CD4-positive, alpha-beta memory T cell (primary cell): ENCODE results near the gene TRNP1. TPM values are rescaled to one million over a fixed set of nuclear protein-coding genes. Genes with fewer than 3 reads are reported as not detected.

Experiments
- CTCF ChIA-PET: fragments of 350-600 bp; sonication (Branson Sonifier 250); formaldehyde crosslinking; loops from one replicate; lab custom pipeline; 2021; ENCODE audit warnings: inconsistent platforms; ENCODE audit not compliant: partially characterized antibody; lab: Charles Lee
- POLR2A ChIA-PET: fragments of 350-600 bp; sonication (Branson Sonifier 250); formaldehyde crosslinking; loops from one replicate; lab custom pipeline; 2021; ENCODE audit not compliant: partially characterized antibody; lab: Charles Lee
- DNase-seq, 5 donors: peaks; one replicate each; pipeline versions ENCODE4 v3.0.0 to v3.0.0-alpha.2; 2020 to 2022; ENCODE audit warnings: mixed read lengths in 1 of 5
- H3K27ac ChIP-seq: one replicate; pipeline ENCODE4 v1.7.0; 2013; ENCODE audit warnings: low read depth, low read length
- H3K27me3 ChIP-seq: 2 replicates; pipeline ENCODE4 v1.7.0; 2013; ENCODE audit warnings: mild to moderate bottlenecking, low read length, moderate library complexity; ENCODE audit not compliant: insufficient read depth
- H3K36me3 ChIP-seq: 2 replicates; pipeline ENCODE4 v1.7.0; 2013; ENCODE audit warnings: mild to moderate bottlenecking, low read length, moderate library complexity; ENCODE audit not compliant: insufficient read depth
- H3K4me1 ChIP-seq: 2 replicates; pipeline ENCODE4 v1.7.0; 2013; ENCODE audit warnings: mild to moderate bottlenecking, low read length, moderate library complexity; ENCODE audit not compliant: insufficient read depth
- H3K4me3 ChIP-seq, 2 donors: one replicate each; pipeline ENCODE4 v1.7.0; 2013; ENCODE audit warnings: low read length in 2 of 2, mild to moderate bottlenecking in 1 of 2
- H3K9me3 ChIP-seq, 2 donors: one replicate each; pipeline ENCODE4 v1.7.0; 2013; ENCODE audit warnings: low read length in 2 of 2, control low read depth in 1 of 2; ENCODE audit not compliant: control insufficient read depth in 1 of 2
- H3K27ac Mint-ChIP-seq, 7 donors: one replicate each; pipeline ENCODE4 v1.8.0; 2020 to 2021; ENCODE audit warnings: mixed read lengths in 7 of 7, mild to moderate bottlenecking in 6 of 7, inconsistent platforms in 3 of 7, moderate library complexity in 3 of 7
- H3K27me3 Mint-ChIP-seq, 2 donors: one replicate each; pipeline ENCODE4 v1.8.0; 2020 to 2021; ENCODE audit warnings: mixed read lengths in 2 of 2
- H3K36me3 Mint-ChIP-seq, 2 donors: one replicate each; pipeline ENCODE4 v1.8.0; 2020 to 2021; ENCODE audit warnings: mixed read lengths in 2 of 2, inconsistent platforms in 1 of 2, mild to moderate bottlenecking in 1 of 2
- H3K4me1 Mint-ChIP-seq, 4 donors: one replicate each; pipeline ENCODE4 v1.8.0; 2020 to 2021; ENCODE audit warnings: mixed read lengths in 4 of 4, mild to moderate bottlenecking in 1 of 4
- H3K4me3 Mint-ChIP-seq, 8 donors: one replicate each; pipeline ENCODE4 v1.8.0; 2020 to 2021; ENCODE audit warnings: mixed read lengths in 8 of 8, mild to moderate bottlenecking in 7 of 8, moderate library complexity in 6 of 8, inconsistent platforms in 3 of 8
- H3K9me3 Mint-ChIP-seq, 8 donors: one replicate each; pipeline ENCODE4 v1.8.0; 2020 to 2021; ENCODE audit warnings: mixed read lengths in 8 of 8, mild to moderate bottlenecking in 5 of 8, inconsistent platforms in 3 of 8, moderate library complexity in 1 of 8
- intact Hi-C: fragments of 100-400 bp; cut with micrococcal nuclease; formaldehyde crosslinking; loops from one replicate; pipeline ENCODE4 v1.15.1; 2023
- polyA plus RNA-seq, 2 donors: library from polyadenylated mRNA; unstranded; fragments of 300-500 nt; fragmentation: Illumina TruSeq; gene quantifications; one replicate each; pipeline ENCODE4 v1.2.3, GENCODE V29; 2021
- total RNA-seq, 2 experiments: library from RNA; stranded (reverse); gene quantifications; one replicate each; pipeline ENCODE4 v1.2.3, GENCODE V29; 2021

The TRNP1 gene
- total and polyA plus RNA-seq, 4 experiments from 2014 or later, result not detected

GRCh38 chr1:27038020-27038419, 44.5 kb downstream of the TRNP1 start:
- H3K4me3 ChIP-seq, result no peak overlapping the region
- no peaks in the 10 kb centered on the region for H3K36me3 Mint-ChIP-seq
- H3K9me3 ChIP-seq, result no peaks in the 10 kb centered on the region
- POLR2A ChIA-PET, result no interaction called here
- H3K4me1 ChIP-seq, result no peaks in the 10 kb centered on the region
- CTCF ChIA-PET, result interaction anchor here (0.5 kb wide), 1 partner anchor 75 kb away, joined by 4 read pairs; no protein-coding TSS in a partner anchor
- H3K27ac Mint-ChIP-seq, result no peak overlapping the region
- H3K27ac ChIP-seq, result no peak overlapping the region
- H3K4me1 Mint-ChIP-seq, result no peaks in the 10 kb centered on the region
- intact Hi-C loops, result no loop called here
- DNase-seq, result no peak
- H3K9me3 Mint-ChIP-seq, result no peaks in the 10 kb centered on the region
- peaks cover 2 to 3% of the 10 kb centered on the region in 2 donors for H3K27me3 Mint-ChIP-seq
- no peak overlapping the region for H3K4me3 Mint-ChIP-seq
- no peaks in the 10 kb centered on the region for H3K36me3 ChIP-seq
- H3K27me3 ChIP-seq, result no peaks in the 10 kb centered on the region

- Histone ChIP-seq H3K36me3 (no peaks in the 10 kb centered on the region), H3K27me3 (no peaks in the 10 kb centered on the region), H3K9me3 (no peaks in the 10 kb centered on the region), H3K27ac (no peak overlapping the region), H3K4me3 (no peak overlapping the region), H3K4me1 (peaks cover 14% of the 10 kb centered on the region)
- no peaks in the 10 kb centered on the region for H3K9me3 Mint-ChIP-seq
- CTCF ChIA-PET, result interaction anchor here (0.7 to 7.8 kb wide), 8 partner anchors 9 to 254 kb away, joined by 3 to 247 read pairs (median 16); no protein-coding TSS in a partner anchor
- DNase-seq, result no peak
- peaks cover 13 to 22% (median 18%) of the 10 kb centered on the region in 4 donors for H3K4me1 Mint-ChIP-seq
- H3K27me3 Mint-ChIP-seq, result peaks cover 0 to 2% of the 10 kb centered on the region in 2 donors
- no peaks in the 10 kb centered on the region for H3K36me3 Mint-ChIP-seq
- no peak overlapping the region for H3K27ac Mint-ChIP-seq
- intact Hi-C loops, result no loop called here
- H3K4me3 Mint-ChIP-seq, result no peak overlapping the region
- POLR2A ChIA-PET, result no interaction called here
Measured at GRCh38 chr1:27042670-27043069, 49.2 kb downstream of the TRNP1 start.

DNA sequence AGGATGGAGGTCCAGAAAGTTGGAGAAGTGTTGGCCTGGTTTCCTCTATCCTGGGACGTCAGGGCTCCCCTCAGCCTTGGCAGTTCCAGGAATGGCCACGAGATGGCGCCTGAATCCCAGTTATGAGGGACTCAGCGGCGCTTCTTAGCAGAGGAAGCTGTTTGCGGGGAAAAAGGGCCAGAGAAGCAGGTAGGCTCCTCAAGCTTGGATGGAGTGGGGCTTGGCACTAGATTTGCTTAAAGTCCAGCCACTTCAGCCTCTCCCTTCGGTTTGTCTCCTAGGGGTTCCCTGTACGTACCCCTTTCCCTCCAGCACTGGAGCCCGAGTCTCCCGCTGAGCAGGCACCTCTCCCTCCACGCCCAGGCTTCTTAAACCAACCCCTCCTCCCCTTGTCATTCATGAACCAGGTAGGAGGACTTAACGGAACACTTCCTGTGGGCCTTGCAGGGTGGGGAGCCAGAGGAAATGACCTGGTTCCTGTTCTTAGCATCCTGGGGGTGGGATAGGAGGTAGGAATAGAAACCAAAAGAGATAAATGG, 51.2 kb downstream of the TRNP1 start:
- peak overlapping the region; percentile 24 for H3K27ac ChIP-seq
- H3K9me3 Mint-ChIP-seq, result no peaks in the 10 kb centered on the region
- POLR2A ChIA-PET, result interaction anchor here (1.0 kb wide), 1 partner anchor 55 kb away, joined by 3 read pairs; no protein-coding TSS in a partner anchor

GRCh38 chr1:27045973-27046558, 52.6 kb downstream of the TRNP1 start:
- peak in 4 of 5 donors; percentile 46 to 57 (median 51) for DNase-seq
- H3K9me3 ChIP-seq, result no peaks in the 10 kb centered on the region
- no peak overlapping the region for H3K4me3 ChIP-seq
- POLR2A ChIA-PET, result interaction anchor here (0.9 kb wide), 1 partner anchor 52 kb away, joined by 3 read pairs; no protein-coding TSS in a partner anchor
- no peaks in the 10 kb centered on the region for H3K36me3 Mint-ChIP-seq
- H3K27ac Mint-ChIP-seq, result peak overlapping the region in 1 of 7 donors; percentile 27
- no peaks in the 10 kb centered on the region for H3K27me3 ChIP-seq
- CTCF ChIA-PET, result interaction anchor here (0.6 to 7.8 kb wide), 36 partner anchors 8 to 766 kb away, joined by 3 to 247 read pairs (median 4); no protein-coding TSS in a partner anchor
- peaks cover 14% of the 10 kb centered on the region for H3K4me1 ChIP-seq
- intact Hi-C loops, result no loop called here
- H3K4me1 Mint-ChIP-seq, result peaks cover 13 to 22% (median 18%) of the 10 kb centered on the region in 4 donors
- no peaks in the 10 kb centered on the region for H3K36me3 ChIP-seq
- H3K4me3 Mint-ChIP-seq, result peak overlapping the region in 4 of 8 donors; percentile 13 to 67 (median 31)
- no peak overlapping the region for H3K27ac ChIP-seq
- no peaks in the 10 kb centered on the region for H3K9me3 Mint-ChIP-seq
- H3K27me3 Mint-ChIP-seq, result no peaks in the 10 kb centered on the region

More for the DNA sequence above, 51.2 kb downstream of the TRNP1 start:
- H3K4me1 Mint-ChIP-seq, result peaks cover 13 to 22% (median 18%) of the 10 kb centered on the region in 4 donors
- Histone ChIP-seq H3K4me1 (peaks cover 14% of the 10 kb centered on the region), H3K36me3 (no peaks in the 10 kb centered on the region), H3K27me3 (no peaks in the 10 kb centered on the region), H3K9me3 (no peaks in the 10 kb centered on the region), H3K4me3 (peak overlapping the region in 1 of 2 donors; percentile 32)
- no peaks in the 10 kb centered on the region for H3K36me3 Mint-ChIP-seq
- H3K27ac Mint-ChIP-seq, result peak overlapping the region in 6 of 7 donors; percentile 18 to 79 (median 42)
- peak overlapping the region; percentile 53 to 70 (median 66) for H3K4me3 Mint-ChIP-seq
- CTCF ChIA-PET, result interaction anchor here (0.6 to 7.8 kb wide), 20 partner anchors 8 to 343 kb away, joined by 3 to 247 read pairs (median 4); no protein-coding TSS in a partner anchor
- peaks cover 0 to 2% of the 10 kb centered on the region in 2 donors for H3K27me3 Mint-ChIP-seq
- DNase-seq, result peak; percentile 77 to 84 (median 81)
- intact Hi-C loops, result loop anchor here (1.0 kb wide), 2 partner anchors 53 to 240 kb away; no protein-coding TSS in a partner anchor

GRCh38 chr1:27047914-27048313, 54.4 kb downstream of the TRNP1 start:
- no peak overlapping the region for H3K4me3 ChIP-seq
- no peaks in the 10 kb centered on the region for H3K36me3 ChIP-seq
- H3K4me1 ChIP-seq, result peaks cover 14% of the 10 kb centered on the region
- ChIA-PET CTCF (interaction anchor here (7.8 kb wide), 1 partner anchor 48 kb away, joined by 247 read pairs; no protein-coding TSS in a partner anchor), POLR2A (no interaction called here)
- no peaks in the 10 kb centered on the region for H3K36me3 Mint-ChIP-seq
- H3K4me1 Mint-ChIP-seq, result peaks cover 13 to 22% (median 18%) of the 10 kb centered on the region in 4 donors
- H3K9me3 ChIP-seq, result no peaks in the 10 kb centered on the region
- DNase-seq, result no peak
- H3K27me3 ChIP-seq, result no peaks in the 10 kb centered on the region
- no peak overlapping the region for H3K27ac ChIP-seq
- no peak overlapping the region for H3K4me3 Mint-ChIP-seq
- no peaks in the 10 kb centered on the region for H3K9me3 Mint-ChIP-seq
- peak overlapping the region in 1 of 7 donors; percentile 30 for H3K27ac Mint-ChIP-seq
- intact Hi-C loops, result no loop called here
- H3K27me3 Mint-ChIP-seq, result no peaks in the 10 kb centered on the region

GRCh38 chr1:27049100-27049499, 55.6 kb downstream of the TRNP1 start:
- peaks cover 13 to 22% (median 18%) of the 10 kb centered on the region in 4 donors for H3K4me1 Mint-ChIP-seq
- intact Hi-C loops, result no loop called here
- H3K36me3 ChIP-seq, result no peaks in the 10 kb centered on the region
- no peaks in the 10 kb centered on the region for H3K27me3 Mint-ChIP-seq
- H3K36me3 Mint-ChIP-seq, result no peaks in the 10 kb centered on the region
- peaks cover 14% of the 10 kb centered on the region for H3K4me1 ChIP-seq
- ChIA-PET POLR2A (no interaction called here), CTCF (interaction anchor here (0.7 kb wide), 1 partner anchor 178 kb away, joined by 3 read pairs; no protein-coding TSS in a partner anchor)
- no peak overlapping the region for H3K4me3 Mint-ChIP-seq
- H3K27ac Mint-ChIP-seq, result no peak overlapping the region
- no peaks in the 10 kb centered on the region for H3K9me3 ChIP-seq
- H3K9me3 Mint-ChIP-seq, result no peaks in the 10 kb centered on the region
- H3K27ac ChIP-seq, result no peak overlapping the region
- no peaks in the 10 kb centered on the region for H3K27me3 ChIP-seq
- H3K4me3 ChIP-seq, result no peak overlapping the region
- no peak for DNase-seq

DNA sequence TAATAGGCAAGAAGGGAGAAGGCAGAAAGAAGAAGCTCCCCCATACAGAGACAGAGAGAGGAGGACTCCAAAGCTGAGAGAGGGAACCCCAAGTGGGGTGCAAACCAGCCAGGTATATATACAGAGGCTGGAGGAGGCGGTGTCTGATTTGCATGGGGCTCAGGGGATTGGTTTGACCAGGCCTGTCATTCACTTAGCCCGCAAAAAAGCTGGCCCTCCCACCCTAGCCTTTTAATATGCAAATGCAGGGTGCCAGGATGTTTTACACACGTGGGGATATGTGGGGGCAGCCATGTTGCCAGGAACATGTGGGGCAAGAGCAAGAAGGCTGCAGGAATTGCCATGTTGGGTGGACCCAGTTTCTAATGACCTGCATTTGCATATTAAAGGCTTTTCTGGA, 56.1 kb downstream of the TRNP1 start:
- H3K4me1 Mint-ChIP-seq, result peaks cover 10 to 18% (median 14%) of the 10 kb centered on the region in 4 donors
- H3K27me3 Mint-ChIP-seq, result no peaks in the 10 kb centered on the region
- Histone ChIP-seq H3K4me3 (no peak overlapping the region), H3K4me1 (peaks cover 14% of the 10 kb centered on the region), H3K9me3 (no peaks in the 10 kb centered on the region), H3K36me3 (no peaks in the 10 kb centered on the region), H3K27me3 (no peaks in the 10 kb centered on the region), H3K27ac (no peak overlapping the region)
- H3K4me3 Mint-ChIP-seq, result no peak overlapping the region
- no peak overlapping the region for H3K27ac Mint-ChIP-seq
- CTCF ChIA-PET, result interaction anchor here (1.4 kb wide), 1 partner anchor 48 kb away, joined by 4 read pairs; no protein-coding TSS in a partner anchor
- H3K9me3 Mint-ChIP-seq, result no peaks in the 10 kb centered on the region
- POLR2A ChIA-PET, result no interaction called here
- H3K36me3 Mint-ChIP-seq, result no peaks in the 10 kb centered on the region
- intact Hi-C loops, result no loop called here
- no peak for DNase-seq
